K562 (cell line): ENCODE data around the gene FGD1. TPM values are rescaled to one million over a fixed set of nuclear protein-coding genes. Genes with fewer than 3 reads are reported as not detected.

ENCODE experiments used
- ELK3 ChIP-seq: fragments of 450-650 bp; formaldehyde crosslinking; IDR thresholded peaks from 2 replicates; pipeline ENCODE4 v1.4.0; 2020; ENCODE audit warnings: mild to moderate bottlenecking
- ETV5 ChIP-seq: sonication (generic); formaldehyde crosslinking; IDR thresholded peaks from 2 replicates; pipeline ENCODE4 v1.4.0; 2020; ENCODE audit warnings: low read depth, mild to moderate bottlenecking, missing genetic modification reagents
- LCOR ChIP-seq: sonication (generic); formaldehyde crosslinking; IDR thresholded peaks from 2 replicates; pipeline ENCODE4 v1.8.0; 2022; ENCODE audit warnings: mild to moderate bottlenecking, missing genetic modification reagents
- MBD2 ChIP-seq: sonication (generic); IDR thresholded peaks from 2 replicates; pipeline ENCODE4 v1.6.1; 2016; ENCODE audit warnings: low read depth, borderline replicate concordance
- MEF2D ChIP-seq: conservative IDR thresholded peaks from 2 replicates; pipeline ENCODE4 v1.6.1; 2016; ENCODE audit warnings: low read depth, missing genetic modification characterization, missing compliant biosample characterization
- RBFOX2 ChIP-seq: fragments of 200-400 bp; formaldehyde crosslinking; IDR thresholded peaks from 2 replicates; pipeline ENCODE4 v1.6.1; 2017; ENCODE audit warnings: low read depth, mild to moderate bottlenecking, low read length, moderate library complexity
- RFX5 ChIP-seq: IDR thresholded peaks from 2 replicates; pipeline ENCODE4 v1.6.1; 2011; ENCODE audit warnings: low read depth, mild to moderate bottlenecking, improper control_type of control experiment, low read length
- RFX7 ChIP-seq: fragments of 250-450 bp; sonication (Bioruptor Pico); IDR thresholded peaks from 2 replicates; pipeline ENCODE4 v1.5.1; 2021; ENCODE audit warnings: mild to moderate bottlenecking
- SMARCB1 ChIP-seq: IDR thresholded peaks from 2 replicates; pipeline ENCODE4 v1.6.1; 2011; ENCODE audit warnings: improper control_type of control experiment, low read depth; ENCODE audit not compliant: insufficient read length
- SMARCE1 ChIP-seq: fragments of 450-650 bp; IDR thresholded peaks from 2 replicates; pipeline ENCODE4 v1.7.1; 2016; ENCODE audit warnings: mild to moderate bottlenecking
- SRSF1 ChIP-seq: fragments of 200-400 bp; formaldehyde crosslinking; IDR thresholded peaks from 2 replicates; pipeline ENCODE4 v1.6.1; 2017; ENCODE audit warnings: mild to moderate bottlenecking, low read depth, low read length, moderate library complexity
- TAF1 ChIP-seq: IDR thresholded peaks from 2 replicates; pipeline ENCODE4 v1.6.1; 2011; ENCODE audit warnings: mild to moderate bottlenecking, low read length, moderate library complexity; ENCODE audit not compliant: insufficient read depth, control insufficient read depth, severe bottlenecking; ENCODE audit errors: extremely low read depth
- USF2 ChIP-seq: sonication (generic); formaldehyde crosslinking; IDR thresholded peaks from 2 replicates; pipeline ENCODE4 v1.5.0; 2020; ENCODE audit warnings: missing genetic modification reagents
- ZBTB9 ChIP-seq: fragments of 450-650 bp; formaldehyde crosslinking; IDR thresholded peaks from 2 replicates; pipeline ENCODE4 v1.4.0; 2020; ENCODE audit warnings: mild to moderate bottlenecking, moderate library complexity
- ZNF12 ChIP-seq: sonication (generic); formaldehyde crosslinking; IDR thresholded peaks from 2 replicates; pipeline ENCODE4 v1.4.0; 2020; ENCODE audit warnings: mild to moderate bottlenecking, missing genetic modification reagents
- ZNF589 ChIP-seq: fragments of 200-800 bp; sonication (Bioruptor generic); IDR thresholded peaks from 2 replicates; pipeline ENCODE4 v1.6.1; 2016; ENCODE audit warnings: low read depth, missing genetic modification characterization, missing compliant biosample characterization
- polyA plus RNA-seq, 8 experiments: library from polyadenylated mRNA; depleted of rRNA in 4 of 8; stranded (reverse) in 5 of 8; unstranded in 3 of 8; fragments of >200 nt; fragmentation: Nextera tagmentation in 2 of 8; fragmentation: Illumina TruSeq in 1 of 8; extraction: Ambion mirVana in 2 of 8; extraction: Trizol in 1 of 8; gene quantifications; 2 replicates each; pipeline versions ENCODE4 v1.2.1 to v1.2.3, GENCODE V29; 2011 to 2014; ENCODE audit warnings: inconsistent platforms in 1 of 8, missing spikeins in 1 of 8
- total RNA-seq, 7 experiments: library from RNA; depleted of rRNA in 6 of 7; stranded (reverse); fragments of >200 nt in 6 of 7; fragmentation: Illumina TruSeq in 2 of 7; extraction: Trizol in 2 of 7; gene quantifications; 2 replicates each; pipeline versions ENCODE4 v1.2.1 to v1.2.3, GENCODE V29; 2011 to 2021; ENCODE audit warnings: low replicate concordance in 1 of 7
- TF ChIP-seq, protein P1 (sequence below): fragments of 450-650 bp; IDR thresholded peaks from one replicate; pipeline ENCODE4 v1.6.1; 2018; ENCODE audit warnings: mild to moderate bottlenecking, moderate library complexity; ENCODE audit not compliant: partially characterized antibody
- TF ChIP-seq, protein P2 (sequence below): fragments of 250-450 bp; sonication (Bioruptor Pico); IDR thresholded peaks from 2 replicates; pipeline ENCODE4 v1.8.0; 2021; ENCODE audit warnings: borderline replicate concordance, mild to moderate bottlenecking, moderate library complexity; ENCODE audit not compliant: poor library complexity, severe bottlenecking
- TF ChIP-seq, protein P3 (sequence below): sonication (generic); formaldehyde crosslinking; IDR thresholded peaks from 2 replicates; pipeline ENCODE4 v1.9.0; 2022; ENCODE audit warnings: mild to moderate bottlenecking, missing genetic modification reagents

Gene FGD1
- total and polyA plus RNA-seq, 9 of the 15 experiments (the other 6 are each of a cell fraction or from before 2014, with no cell fraction given) = 0.01 to 0.09 (median 0.04) TPM; not detected in 2

GRCh38 chrX:54529552-54530356, 33.7 kb upstream of the FGD1 start, which contains the start of gene GNL3L (continued):
- TF ChIP-seq ZNF589 (CRISPR knock-in tag) (peak; percentile 86; the same call in 1 of the 2 replicates), RBFOX2 (peak; percentile 64; the same call in 1 of the 2 replicates), RFX7 (no peak), RFX5 (no peak), LCOR (CRISPR knock-in tag) (0 out of 2 replicates have a peak, but pooled peaks have one; percentile 33), SMARCB1 (no peak), USF2 (peak; percentile 88), ELK3 (CRISPR knock-in tag) (no peak), MBD2 (no peak), SRSF1 (no peak), ETV5 (CRISPR knock-in tag) (peak; percentile 2; the same call in 1 of the 2 replicates), SMARCE1 (no peak), MEF2D (tag) (peak; percentile 72), TAF1 (peak; percentile 59), ZNF12 (CRISPR knock-in tag) (no peak), ZBTB9 (CRISPR knock-in tag) (peak; percentile 79; the same call in 1 of the 2 replicates)
- TF ChIP-seq, protein P1, sequence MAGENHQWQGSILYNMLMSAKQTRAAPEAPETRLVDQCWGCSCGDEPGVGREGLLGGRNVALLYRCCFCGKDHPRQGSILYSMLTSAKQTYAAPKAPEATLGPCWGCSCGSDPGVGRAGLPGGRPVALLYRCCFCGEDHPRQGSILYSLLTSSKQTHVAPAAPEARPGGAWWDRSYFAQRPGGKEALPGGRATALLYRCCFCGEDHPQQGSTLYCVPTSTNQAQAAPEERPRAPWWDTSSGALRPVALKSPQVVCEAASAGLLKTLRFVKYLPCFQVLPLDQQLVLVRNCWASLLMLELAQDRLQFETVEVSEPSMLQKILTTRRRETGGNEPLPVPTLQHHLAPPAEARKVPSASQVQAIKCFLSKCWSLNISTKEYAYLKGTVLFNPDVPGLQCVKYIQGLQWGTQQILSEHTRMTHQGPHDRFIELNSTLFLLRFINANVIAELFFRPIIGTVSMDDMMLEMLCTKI = no peak
- TF ChIP-seq, protein P2, sequence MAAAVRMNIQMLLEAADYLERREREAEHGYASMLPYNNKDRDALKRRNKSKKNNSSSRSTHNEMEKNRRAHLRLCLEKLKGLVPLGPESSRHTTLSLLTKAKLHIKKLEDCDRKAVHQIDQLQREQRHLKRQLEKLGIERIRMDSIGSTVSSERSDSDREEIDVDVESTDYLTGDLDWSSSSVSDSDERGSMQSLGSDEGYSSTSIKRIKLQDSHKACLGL = no peak
- TF ChIP-seq, protein P3, sequence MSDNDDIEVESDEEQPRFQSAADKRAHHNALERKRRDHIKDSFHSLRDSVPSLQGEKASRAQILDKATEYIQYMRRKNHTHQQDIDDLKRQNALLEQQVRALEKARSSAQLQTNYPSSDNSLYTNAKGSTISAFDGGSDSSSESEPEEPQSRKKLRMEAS (CRISPR knock-in tag) = peak; percentile 75
